ENCODE results near the gene CEP170B.
"Not testable (repeated sequence)": the region's sequence is repeated elsewhere in the genome, so short reads cannot be mapped to it uniquely, and the experiment has no call there.

DNA sequence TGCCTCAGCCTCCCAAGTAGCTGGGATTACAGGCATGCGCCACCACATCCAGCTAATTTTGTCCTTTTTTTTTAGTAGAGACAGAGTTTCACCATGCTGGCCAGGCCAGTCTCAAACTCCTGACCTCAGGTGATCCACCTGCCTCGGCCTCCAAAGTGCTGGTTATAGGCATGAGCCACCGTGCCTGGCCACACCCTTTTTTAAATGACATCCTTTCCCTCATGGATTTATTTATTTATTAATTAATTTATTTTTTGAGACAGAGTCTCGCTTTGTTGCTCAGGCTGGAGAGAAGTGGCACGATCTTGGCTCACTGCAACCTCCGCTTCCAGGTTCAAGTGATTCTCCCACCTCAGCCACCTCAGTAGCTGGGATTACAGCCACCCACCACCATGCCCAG is 7.1 kb upstream of the CEP170B start:
- TF ChIP-seq, protein P1, sequence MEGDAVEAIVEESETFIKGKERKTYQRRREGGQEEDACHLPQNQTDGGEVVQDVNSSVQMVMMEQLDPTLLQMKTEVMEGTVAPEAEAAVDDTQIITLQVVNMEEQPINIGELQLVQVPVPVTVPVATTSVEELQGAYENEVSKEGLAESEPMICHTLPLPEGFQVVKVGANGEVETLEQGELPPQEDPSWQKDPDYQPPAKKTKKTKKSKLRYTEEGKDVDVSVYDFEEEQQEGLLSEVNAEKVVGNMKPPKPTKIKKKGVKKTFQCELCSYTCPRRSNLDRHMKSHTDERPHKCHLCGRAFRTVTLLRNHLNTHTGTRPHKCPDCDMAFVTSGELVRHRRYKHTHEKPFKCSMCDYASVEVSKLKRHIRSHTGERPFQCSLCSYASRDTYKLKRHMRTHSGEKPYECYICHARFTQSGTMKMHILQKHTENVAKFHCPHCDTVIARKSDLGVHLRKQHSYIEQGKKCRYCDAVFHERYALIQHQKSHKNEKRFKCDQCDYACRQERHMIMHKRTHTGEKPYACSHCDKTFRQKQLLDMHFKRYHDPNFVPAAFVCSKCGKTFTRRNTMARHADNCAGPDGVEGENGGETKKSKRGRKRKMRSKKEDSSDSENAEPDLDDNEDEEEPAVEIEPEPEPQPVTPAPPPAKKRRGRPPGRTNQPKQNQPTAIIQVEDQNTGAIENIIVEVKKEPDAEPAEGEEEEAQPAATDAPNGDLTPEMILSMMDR (conservative IDR thresholded peaks at IDR 0.05 in 1 of 2, IDR thresholded peaks at IDR 0.05 in 1 of 2; ENCODE audit: extremely low read depth in 1 of 2, insufficient read depth in 1 of 2, low read depth in 1 of 2, low read length in 2 of 2) = not testable (repeated sequence)
- TF ChIP-seq EZH2 (IDR thresholded peaks at IDR 0.05; ENCODE audit: borderline replicate concordance, low read length) = not testable (repeated sequence)

Measured in mammary epithelial cell (primary cell).